GM12801 (cell line): ENCODE measurements around the gene CSF3.

ENCODE experiments used
- TF ChIP-seq, protein P1 (sequence below): IDR thresholded peaks from one replicate; pipeline ENCODE4 v1.5.1; 2011; ENCODE audit warnings: control low read depth; ENCODE audit not compliant: insufficient read length; ENCODE audit errors: extremely low read depth

Gene CSF3

DNA sequence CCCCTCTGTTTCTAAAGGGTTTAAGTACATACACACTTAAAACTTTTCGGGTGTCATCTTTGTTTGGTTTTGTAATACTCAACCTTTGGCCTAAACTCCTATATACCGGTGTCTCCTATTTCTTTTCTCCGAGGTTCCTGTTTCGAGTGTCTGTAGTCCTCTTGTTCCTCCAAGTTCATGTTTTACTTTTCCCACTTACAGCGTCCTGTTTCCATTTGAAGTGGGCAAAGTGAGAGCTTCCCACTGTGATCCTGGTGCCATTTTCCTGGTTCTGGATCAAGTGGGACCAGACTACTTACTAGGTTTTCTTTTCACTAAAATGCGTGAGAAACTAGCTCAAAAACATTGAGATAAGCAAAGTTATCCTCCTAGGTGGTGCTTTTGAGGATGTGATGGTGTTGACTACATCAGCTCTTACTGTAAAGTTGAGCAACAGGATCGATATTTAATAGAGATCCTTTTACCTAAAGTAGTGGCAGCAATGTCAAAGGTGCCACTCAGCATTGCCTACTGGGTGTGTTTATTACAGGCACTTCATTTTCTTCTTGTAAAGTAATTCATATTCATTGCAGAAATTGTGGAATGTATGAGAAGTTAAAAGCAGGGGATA lies 33.4 kb upstream of the CSF3 start:
- TF ChIP-seq, protein P1, sequence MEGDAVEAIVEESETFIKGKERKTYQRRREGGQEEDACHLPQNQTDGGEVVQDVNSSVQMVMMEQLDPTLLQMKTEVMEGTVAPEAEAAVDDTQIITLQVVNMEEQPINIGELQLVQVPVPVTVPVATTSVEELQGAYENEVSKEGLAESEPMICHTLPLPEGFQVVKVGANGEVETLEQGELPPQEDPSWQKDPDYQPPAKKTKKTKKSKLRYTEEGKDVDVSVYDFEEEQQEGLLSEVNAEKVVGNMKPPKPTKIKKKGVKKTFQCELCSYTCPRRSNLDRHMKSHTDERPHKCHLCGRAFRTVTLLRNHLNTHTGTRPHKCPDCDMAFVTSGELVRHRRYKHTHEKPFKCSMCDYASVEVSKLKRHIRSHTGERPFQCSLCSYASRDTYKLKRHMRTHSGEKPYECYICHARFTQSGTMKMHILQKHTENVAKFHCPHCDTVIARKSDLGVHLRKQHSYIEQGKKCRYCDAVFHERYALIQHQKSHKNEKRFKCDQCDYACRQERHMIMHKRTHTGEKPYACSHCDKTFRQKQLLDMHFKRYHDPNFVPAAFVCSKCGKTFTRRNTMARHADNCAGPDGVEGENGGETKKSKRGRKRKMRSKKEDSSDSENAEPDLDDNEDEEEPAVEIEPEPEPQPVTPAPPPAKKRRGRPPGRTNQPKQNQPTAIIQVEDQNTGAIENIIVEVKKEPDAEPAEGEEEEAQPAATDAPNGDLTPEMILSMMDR = no peak

DNA sequence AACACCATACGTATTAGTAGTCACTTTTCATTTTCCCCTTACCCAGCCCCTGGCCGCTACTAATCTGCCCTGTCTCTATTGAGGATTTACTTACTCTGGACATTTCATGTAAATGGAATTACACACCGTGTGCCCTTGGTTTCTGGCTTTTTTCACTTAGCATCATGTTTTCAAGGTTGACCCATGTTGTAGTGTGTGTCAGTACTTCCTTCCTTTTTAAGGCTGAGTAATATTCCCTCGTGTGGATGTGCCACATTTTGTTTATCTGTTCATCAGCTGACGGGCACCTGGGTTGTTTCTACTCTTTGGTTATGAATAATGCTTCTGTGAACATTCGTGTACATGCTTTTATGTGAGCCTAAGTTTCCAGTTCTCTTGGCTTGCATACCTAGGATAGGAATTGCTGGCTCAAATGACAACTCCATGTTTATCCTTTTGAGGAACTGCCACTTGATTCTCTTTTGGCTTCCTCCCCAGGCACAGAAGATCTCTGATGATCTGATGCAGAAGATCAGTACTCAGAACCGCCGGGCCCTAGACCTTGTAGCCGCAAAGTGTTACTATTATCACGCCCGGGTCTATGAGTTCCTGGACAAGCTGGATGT lies 26.9 kb upstream of the CSF3 start:
- TF ChIP-seq, protein P1 = no peak

DNA sequence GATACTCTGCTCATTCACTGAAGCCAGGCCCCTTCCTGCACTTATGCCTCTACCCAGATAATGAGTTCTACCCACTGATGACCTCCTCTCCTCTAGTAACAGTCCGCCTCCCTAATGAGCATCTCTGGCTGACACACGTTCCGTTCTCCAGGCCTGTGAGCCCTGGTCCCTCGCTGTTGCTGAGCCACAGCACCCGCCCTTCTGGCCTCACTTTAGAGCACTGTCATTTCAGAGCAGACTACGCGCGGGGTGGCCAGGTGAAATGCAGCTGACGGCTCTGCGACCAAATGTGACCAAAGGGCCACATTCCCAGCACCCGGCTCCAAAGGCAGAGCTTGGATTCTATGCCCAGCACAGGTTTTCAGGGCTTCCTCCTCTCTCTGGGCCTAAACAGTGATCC lies 20.8 kb upstream of the CSF3 start:
- TF ChIP-seq, protein P1 = no peak

DNA sequence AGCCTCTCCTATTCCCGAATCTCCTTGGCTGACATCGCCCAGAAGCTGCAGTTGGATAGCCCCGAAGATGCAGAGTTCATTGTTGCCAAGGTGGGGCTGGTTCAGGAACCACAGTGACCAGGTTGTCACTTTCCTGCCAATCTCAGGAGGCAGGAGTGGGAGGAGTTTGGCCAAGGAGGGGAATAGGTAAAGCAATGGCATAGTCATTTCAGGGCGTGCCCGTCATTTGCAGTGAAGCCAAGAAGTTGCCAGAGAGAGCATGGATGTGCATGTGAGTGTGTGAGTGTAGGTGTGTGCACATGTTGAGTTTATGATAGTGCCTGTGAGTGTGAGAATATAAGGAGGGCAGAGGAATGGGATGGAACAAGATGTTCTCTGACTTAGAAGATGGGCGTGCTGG lies 19.8 kb upstream of the CSF3 start:
- TF ChIP-seq, protein P1 = no peak

DNA sequence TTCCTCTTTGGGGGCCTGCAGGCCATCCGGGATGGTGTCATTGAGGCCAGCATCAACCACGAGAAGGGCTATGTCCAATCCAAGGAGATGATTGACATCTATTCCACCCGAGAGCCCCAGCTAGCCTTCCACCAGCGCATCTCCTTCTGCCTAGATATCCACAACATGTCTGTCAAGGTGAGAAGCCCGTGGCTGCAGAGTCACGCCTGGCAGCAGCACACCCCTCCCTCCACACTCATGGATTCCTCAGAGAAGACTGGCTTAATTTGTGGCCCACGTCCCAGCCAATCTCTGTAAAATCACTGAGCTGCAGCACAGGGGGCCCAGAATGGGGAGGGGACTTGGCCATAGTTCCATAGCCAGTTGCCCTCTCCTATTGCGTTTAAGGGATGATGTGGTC lies 19.1 kb upstream of the CSF3 start:
- TF ChIP-seq, protein P1 = no peak

DNA sequence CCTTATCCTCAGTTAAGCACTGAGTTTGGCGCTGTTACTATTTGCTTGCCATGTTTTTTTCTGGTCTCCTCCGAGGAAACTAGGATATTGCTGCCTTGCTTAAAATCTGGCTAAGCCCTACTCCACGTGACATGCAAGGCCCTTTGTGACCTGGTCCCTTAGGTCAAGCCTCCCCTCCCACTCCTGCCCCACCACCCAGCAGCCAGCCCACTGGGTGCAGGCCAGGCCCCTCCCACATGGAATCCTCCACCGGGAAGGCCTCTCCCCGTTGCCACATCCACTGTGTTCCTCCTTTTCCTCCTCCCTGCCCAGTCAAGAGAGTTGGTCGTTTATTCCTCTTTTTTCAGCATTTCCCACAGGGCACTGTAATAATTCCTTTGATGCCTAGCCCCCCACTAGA lies 18.4 kb upstream of the CSF3 start:
- TF ChIP-seq, protein P1 = no peak

DNA sequence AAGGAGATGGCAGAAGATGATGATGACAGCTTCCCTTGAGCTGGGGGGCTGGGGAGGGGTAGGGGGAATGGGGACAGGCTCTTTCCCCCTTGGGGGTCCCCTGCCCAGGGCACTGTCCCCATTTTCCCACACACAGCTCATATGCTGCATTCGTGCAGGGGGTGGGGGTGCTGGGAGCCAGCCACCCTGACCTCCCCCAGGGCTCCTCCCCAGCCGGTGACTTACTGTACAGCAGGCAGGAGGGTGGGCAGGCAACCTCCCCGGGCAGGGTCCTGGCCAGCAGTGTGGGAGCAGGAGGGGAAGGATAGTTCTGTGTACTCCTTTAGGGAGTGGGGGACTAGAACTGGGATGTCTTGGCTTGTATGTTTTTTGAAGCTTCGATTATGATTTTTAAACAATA lies 17.7 kb upstream of the CSF3 start:
- TF ChIP-seq, protein P1 = no peak
